Stimulated activated CD4-positive, alpha-beta T cell treated with anti-CD3 and anti-CD28 coated beads, Interleukin-12 subunit alpha, Interleukin-12 subunit beta, amount 100 ng/mL, for 24 hours (primary cell): ENCODE data around the gene PDE4D.

Experiments
- DNase-seq, 2 experiments: peaks; one replicate each; pipeline ENCODE4 v3.0.0-alpha.2; 2020; ENCODE audit warnings: low read depth in 2 of 2

PDE4D gene

GRCh38 chr5:58927181-58927580 lies 966.3 kb downstream of the PDE4D start:
- no peak for DNase-seq

- DNase-seq: no peak
Observed at GRCh38 chr5:58926541-58926935, 967.0 kb downstream of the PDE4D start.

GRCh38 chr5:58925627-58926540 lies 967.6 kb downstream of the PDE4D start:
- peak in 1 of 2 experiments; percentile 2 for DNase-seq

DNA sequence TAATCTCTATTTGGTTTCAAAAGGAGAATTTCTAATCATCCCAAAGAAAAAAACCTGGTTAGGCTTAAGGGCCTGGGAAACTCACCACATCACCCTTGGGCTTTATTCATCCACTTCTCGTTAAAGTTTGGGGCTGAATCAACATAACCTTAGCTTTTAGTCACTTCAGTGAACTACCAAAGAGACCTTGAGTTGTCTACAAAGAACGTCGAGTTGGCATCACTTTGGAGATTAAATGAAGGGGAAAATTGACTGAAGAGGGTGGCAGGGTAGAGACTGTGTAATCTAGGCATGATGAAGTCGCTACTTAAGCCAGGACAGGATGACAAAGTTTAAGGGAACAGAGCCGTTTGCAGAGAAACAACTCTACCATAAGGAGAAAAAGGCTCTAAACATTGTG lies 969.2 kb downstream of the PDE4D start:
- no peak for DNase-seq

GRCh38 chr5:58923355-58923754 lies 970.2 kb downstream of the PDE4D start:
- DNase-seq: no peak

DNA sequence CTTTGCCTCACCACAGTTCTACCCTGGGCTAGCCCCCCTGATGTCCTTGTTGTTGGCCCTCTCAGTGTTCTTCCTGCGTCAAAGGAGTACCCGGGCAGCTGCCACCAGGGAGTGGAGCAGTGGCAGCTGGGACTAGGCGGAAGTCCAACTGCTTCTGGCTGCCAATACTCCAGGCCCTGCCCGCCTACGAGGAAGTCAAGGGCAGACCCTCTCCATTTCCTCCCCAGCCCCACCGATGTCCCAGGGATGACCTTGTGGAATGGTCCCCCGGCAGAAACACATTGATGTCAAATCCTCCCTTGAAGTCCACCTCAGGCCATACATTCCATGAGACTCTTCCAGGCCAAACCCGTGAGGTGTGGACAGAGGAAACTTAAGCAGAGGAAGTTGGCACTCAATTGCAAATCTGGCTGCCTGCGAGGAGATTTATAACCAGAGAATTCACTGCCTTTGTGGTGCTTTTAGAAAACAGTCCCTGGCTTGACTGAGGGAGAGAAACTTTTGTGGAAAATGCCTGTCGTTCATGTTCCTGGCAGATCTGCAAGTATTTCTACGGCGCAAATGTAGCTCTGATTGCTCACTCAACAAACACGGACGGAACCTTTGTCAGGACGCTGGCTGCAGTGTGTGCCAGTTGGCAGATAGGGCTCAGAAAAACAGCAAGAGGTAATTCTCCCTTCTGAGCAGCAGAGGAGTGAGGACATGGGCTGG lies 970.9 kb downstream of the PDE4D start:
- DNase-seq: no peak

- DNase-seq: no peak
Observed at GRCh38 chr5:58921159-58921558, 972.4 kb downstream of the PDE4D start.

DNA sequence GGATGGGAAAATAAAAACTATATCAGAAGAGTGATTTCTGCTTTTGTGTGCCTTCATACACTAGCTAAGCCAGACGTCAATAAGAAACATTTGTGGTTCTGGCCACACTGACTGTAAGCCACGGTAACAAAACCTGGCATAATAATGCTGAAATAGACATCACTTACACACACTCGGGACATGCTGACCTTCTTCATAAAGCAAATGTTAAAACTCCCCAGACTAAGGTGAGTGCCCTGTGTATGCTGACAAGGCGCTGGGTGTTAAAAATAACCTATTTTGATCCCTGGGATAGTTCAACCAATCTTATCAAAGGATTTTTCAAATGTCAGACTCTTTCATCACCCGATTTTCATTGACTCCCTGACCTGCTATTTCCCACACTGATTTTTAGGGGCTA lies 973.7 kb downstream of the PDE4D start:
- DNase-seq: no peak
